ENCODE measurements around the gene RXRA.

- TF ChIP-seq CTCF (IDR thresholded peaks at IDR 0.05) (no peak), POLR2A (IDR thresholded peaks at IDR 0.05) (peak in 1 of 4 donors; percentile 46), POLR2AphosphoS5 (IDR thresholded peaks at IDR 0.05) (no peak), EP300 (IDR thresholded peaks at IDR 0.05) (no peak)
These were observed 2.1 kb downstream of the RXRA start for GRCh38 chr9:134328341-134328840.

All from upper lobe of left lung (tissue), 4 donors.